Neural cell (in vitro differentiated cells): ENCODE results near the gene MRGPRD.

ENCODE experiments used
- EP300 ChIP-seq: fragments of 450-650 bp; conservative IDR thresholded peaks from 2 replicates; pipeline ENCODE4 v1.6.1; 2014; ENCODE audit warnings: antibody characterized with exemption, mild to moderate bottlenecking, moderate library complexity; ENCODE audit not compliant: poor library complexity, severe bottlenecking
- EZH2 ChIP-seq: fragments of 200-600, 300-800 bp; shearing (Covaris generic), sonication (generic); IDR thresholded peaks from 2 replicates; pipeline ENCODE4 v1.6.1; 2014; ENCODE audit warnings: antibody characterized with exemption, low read length, borderline replicate concordance, mild to moderate bottlenecking; ENCODE audit not compliant: insufficient read depth, poor library complexity, severe bottlenecking
- POLR2AphosphoS5 ChIP-seq: IDR thresholded peaks from 2 replicates; pipeline ENCODE4 v1.6.1; 2012
- RAD21 ChIP-seq: fragments of 450-650 bp; conservative IDR thresholded peaks from 2 replicates; pipeline ENCODE4 v1.6.1; 2014; ENCODE audit warnings: antibody characterized with exemption, mild to moderate bottlenecking, moderate library complexity
- TAF1 ChIP-seq: IDR thresholded peaks from 2 replicates; pipeline ENCODE4 v1.6.1; 2012; ENCODE audit warnings: low read depth
- TF ChIP-seq, protein P1 (sequence below): fragments of 450-650 bp; IDR thresholded peaks from 2 replicates; pipeline ENCODE4 v1.5.1; 2014; ENCODE audit warnings: antibody characterized with exemption, mild to moderate bottlenecking, moderate library complexity; ENCODE audit not compliant: poor library complexity, severe bottlenecking
- TF ChIP-seq, protein P2 (sequence below): IDR thresholded peaks from 2 replicates; pipeline ENCODE4 v1.6.1; 2012; ENCODE audit warnings: borderline replicate concordance

DNA sequence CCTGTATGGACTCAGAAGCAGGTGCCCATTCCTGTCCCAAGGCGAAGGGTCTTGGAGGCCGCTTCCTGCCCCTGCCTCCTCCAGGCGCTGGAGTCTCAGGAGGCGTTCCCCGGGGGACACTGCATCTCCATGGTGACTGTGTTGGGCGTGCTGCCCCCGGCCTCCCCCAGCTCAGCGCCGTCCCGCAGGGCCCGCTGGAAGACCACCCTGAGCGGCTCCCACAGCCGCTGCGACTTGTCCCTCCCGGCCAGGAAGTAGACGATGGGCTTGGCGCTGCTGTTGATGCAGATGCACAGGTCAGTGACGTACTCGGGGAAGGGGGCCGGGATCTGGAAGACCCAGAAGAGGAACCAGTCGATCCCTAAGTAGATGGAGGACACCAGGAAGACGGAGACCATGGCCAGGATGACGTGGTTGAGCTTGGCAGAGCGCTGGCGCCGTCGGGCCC lies 24.4 kb upstream of the MRGPRD start:
- TF ChIP-seq EP300 (no peak), TAF1 (no peak), RAD21 (no peak), EZH2 (no peak), POLR2AphosphoS5 (no peak)
- TF ChIP-seq, protein P1, sequence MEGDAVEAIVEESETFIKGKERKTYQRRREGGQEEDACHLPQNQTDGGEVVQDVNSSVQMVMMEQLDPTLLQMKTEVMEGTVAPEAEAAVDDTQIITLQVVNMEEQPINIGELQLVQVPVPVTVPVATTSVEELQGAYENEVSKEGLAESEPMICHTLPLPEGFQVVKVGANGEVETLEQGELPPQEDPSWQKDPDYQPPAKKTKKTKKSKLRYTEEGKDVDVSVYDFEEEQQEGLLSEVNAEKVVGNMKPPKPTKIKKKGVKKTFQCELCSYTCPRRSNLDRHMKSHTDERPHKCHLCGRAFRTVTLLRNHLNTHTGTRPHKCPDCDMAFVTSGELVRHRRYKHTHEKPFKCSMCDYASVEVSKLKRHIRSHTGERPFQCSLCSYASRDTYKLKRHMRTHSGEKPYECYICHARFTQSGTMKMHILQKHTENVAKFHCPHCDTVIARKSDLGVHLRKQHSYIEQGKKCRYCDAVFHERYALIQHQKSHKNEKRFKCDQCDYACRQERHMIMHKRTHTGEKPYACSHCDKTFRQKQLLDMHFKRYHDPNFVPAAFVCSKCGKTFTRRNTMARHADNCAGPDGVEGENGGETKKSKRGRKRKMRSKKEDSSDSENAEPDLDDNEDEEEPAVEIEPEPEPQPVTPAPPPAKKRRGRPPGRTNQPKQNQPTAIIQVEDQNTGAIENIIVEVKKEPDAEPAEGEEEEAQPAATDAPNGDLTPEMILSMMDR: no peak
- TF ChIP-seq, protein P2, sequence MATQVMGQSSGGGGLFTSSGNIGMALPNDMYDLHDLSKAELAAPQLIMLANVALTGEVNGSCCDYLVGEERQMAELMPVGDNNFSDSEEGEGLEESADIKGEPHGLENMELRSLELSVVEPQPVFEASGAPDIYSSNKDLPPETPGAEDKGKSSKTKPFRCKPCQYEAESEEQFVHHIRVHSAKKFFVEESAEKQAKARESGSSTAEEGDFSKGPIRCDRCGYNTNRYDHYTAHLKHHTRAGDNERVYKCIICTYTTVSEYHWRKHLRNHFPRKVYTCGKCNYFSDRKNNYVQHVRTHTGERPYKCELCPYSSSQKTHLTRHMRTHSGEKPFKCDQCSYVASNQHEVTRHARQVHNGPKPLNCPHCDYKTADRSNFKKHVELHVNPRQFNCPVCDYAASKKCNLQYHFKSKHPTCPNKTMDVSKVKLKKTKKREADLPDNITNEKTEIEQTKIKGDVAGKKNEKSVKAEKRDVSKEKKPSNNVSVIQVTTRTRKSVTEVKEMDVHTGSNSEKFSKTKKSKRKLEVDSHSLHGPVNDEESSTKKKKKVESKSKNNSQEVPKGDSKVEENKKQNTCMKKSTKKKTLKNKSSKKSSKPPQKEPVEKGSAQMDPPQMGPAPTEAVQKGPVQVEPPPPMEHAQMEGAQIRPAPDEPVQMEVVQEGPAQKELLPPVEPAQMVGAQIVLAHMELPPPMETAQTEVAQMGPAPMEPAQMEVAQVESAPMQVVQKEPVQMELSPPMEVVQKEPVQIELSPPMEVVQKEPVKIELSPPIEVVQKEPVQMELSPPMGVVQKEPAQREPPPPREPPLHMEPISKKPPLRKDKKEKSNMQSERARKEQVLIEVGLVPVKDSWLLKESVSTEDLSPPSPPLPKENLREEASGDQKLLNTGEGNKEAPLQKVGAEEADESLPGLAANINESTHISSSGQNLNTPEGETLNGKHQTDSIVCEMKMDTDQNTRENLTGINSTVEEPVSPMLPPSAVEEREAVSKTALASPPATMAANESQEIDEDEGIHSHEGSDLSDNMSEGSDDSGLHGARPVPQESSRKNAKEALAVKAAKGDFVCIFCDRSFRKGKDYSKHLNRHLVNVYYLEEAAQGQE: no peak
